GM21717 (cell line): Measurements from ENCODE around the gene RCE1.
"Not testable (repeated sequence)": the region's sequence is repeated elsewhere in the genome, so short reads cannot be mapped to it uniquely, and the experiment has no call there.

Experiments
- ATAC-seq: cut with Tn5 transposase; IDR thresholded peaks from one replicate; pipeline ENCODE4 v1.9.1; 2021; ENCODE audit warnings: mild to moderate bottlenecking, moderate library complexity; ENCODE audit not compliant: unreplicated experiment

The RCE1 gene

DNA sequence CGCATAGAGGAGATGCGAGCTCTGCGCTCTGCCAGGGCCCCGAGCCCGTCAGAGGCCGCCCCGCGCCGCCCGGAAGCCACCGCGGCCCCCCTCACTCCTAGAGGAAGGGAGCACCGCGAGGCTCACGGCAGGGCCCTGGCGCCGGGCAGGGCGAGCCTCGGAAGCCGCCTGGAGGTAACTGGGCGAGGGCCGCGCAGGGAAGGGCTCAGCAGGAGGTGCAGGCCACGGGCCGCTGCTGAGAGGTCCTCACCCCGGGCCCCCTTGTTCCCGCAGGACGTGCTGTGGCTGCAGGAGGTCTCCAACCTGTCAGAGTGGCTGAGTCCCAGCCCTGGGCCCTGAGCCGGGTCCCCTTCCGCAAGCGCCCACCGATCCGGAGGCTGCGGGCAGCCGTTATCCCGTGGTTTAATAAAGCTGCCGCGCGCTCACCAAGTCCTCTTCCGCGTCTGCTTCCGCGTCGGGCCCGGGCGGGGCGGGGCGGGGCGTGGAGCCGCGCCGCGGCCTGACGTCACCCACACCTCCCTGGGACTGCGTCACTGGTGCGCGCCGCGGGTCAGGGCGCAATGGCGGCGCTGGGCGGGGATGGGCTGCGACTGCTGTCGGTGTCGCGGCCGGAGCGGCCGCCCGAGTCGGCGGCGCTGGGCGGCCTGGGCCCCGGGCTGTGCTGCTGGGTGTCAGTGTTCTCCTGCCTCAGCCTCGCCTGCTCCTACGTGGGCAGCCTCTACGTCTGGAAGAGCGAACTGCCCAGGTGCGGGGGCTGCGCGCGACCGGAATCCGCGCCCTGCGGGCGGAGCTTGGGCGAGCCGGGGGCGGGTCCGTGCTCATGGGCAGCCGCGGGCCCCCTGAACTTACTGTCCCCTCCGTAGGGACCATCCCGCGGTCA, at the start of gene RCE1:
RCE1 (plus strand) TSS at position 546 of the 880 bp plus-strand sequence; CDS start at position 561, 15 bp downstream.
- peak; percentile 61 for ATAC-seq

DNA sequence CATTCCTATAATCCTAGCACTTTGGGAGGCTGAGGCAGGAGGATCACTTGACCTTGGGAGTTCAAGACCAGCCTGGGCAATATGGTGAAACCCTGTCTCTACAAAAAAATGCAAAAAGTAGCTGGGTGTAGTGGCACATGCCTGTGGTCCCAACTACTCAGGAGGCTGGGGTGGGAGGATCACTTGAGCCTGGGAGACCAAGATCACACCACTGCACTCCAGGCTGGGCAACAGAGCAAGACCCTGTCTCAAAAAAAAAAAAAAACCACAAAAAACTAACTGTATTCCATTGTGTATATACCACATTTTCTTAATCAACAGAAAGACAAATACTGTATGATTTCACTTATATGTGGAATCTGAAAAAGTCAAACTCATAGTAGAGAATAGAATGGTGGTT, 43.4 kb upstream of the RCE1 start:
- ATAC-seq = not testable (repeated sequence)

DNA sequence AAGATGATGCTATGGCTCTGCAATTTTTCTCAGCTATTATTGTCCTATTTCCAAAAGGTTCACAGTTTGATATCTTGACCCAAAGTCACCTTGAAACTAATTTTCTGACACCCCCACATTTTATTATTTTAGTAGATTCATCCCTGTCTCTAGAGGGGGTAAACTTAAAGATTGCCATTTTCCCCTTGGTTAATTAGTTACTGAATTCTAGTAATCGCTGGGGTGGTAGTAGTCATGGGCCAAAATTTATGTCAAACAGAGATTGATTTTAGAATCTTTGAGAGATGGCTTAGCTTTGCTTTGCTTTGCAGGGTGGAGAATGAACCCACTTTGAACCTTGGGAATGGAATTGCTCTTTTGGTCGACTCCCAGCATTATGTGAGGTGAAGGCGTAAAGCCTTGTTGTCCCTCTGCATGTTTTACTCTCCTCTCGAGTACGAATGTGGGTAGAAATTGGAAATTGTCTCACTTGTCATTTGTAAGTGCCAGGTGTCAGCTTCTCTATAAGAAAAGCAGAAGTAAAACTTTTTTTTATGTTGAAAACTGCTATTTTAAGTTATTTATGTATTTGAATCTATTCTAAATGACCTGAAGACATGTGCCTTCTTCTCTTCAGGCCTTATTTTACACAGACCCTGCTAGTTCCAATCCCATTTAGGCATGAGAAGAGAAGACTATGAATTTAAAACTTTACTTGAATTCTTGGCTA, 42.4 kb upstream of the RCE1 start:
- ATAC-seq = peak; percentile 59

- ATAC-seq = no peak
Observed at GRCh38 chr11:66809592-66809991, 33.6 kb upstream of the RCE1 start.

- ATAC-seq = no peak
Observed at GRCh38 chr11:66810576-66811185, 32.6 kb upstream of the RCE1 start.

GRCh38 chr11:66814678-66815077, 28.6 kb upstream of the RCE1 start:
- no peak for ATAC-seq

DNA sequence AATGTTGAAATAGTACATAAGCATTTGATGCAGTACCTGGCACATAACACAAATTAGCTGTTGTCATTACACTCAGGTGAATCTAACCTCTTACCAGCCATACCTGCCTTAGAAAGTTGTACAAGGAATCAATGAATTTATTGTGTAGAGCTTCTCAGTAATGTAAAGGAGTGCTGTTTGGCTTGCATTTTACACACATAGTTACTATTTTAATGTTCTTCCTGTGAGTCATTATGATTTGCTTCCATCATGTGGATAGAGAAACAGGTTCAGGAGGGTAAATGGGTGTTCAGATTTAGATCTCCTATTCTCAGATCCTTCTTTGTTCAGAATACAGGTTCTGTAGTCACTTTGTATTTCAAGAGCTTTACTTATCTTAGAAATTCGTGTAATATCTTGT, 27.6 kb upstream of the RCE1 start:
- ATAC-seq = no peak

GRCh38 chr11:66818231-66818955, 24.8 kb upstream of the RCE1 start:
- ATAC-seq = no peak

DNA sequence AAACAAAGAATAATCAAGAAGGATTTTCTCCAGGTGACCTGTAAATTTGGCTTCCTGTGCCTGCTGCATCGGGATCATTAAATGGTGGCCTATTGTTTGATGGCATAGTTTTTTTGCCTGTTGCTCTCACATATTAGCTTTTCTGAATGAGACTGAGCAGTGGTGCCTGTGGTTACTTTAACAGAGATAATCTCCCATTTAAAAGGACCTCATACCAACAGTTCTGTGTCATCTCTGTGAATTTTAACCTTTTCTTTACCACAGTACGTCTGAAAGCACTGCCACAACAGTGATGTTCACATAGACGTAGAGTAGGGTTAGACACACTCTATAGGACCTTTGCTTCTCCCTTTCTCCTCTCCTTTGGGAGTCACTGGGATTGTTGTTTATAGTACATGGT, 22.9 kb upstream of the RCE1 start:
- ATAC-seq = no peak

DNA sequence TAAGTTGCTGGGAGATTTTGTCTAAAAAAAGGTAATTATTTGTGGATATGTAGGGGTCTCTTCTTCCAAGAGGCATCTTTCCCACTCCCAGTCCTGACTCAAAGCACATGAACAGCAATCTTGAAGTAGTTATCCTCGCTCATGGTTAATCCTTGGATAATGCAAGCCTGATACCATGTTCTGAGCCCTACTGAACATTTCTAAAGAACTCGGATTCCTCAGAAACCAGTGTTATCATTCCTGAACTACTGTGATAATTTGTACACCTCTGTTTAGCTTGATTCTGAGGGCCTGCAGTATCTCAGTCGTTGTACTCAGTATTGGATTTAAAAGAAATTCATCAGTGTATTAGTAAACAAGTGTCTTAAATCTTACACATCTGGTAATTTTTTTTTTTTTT, 22.3 kb upstream of the RCE1 start:
- ATAC-seq = no peak

- no peak for ATAC-seq
Observed at GRCh38 chr11:66823700-66824099, 19.5 kb upstream of the RCE1 start.

DNA sequence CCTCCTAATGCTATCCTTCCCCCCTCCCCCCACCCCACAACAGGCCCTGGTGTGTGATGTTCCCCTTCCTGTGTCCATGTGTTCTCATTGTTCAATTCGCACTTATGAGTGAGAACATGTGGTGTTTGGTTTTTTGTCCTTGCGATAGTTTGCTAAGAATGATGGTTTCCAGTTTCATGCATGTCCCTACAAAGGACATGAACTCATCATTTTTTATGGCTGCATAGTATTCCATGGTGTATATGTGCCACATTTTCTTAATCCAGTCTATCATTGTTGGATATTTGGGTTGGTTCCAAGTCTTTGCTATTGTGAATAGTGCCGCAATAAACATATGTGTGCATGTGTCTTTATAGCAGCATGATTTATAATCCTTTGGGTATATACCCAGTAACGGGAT, 18.7 kb upstream of the RCE1 start:
- not testable (repeated sequence) for ATAC-seq

DNA sequence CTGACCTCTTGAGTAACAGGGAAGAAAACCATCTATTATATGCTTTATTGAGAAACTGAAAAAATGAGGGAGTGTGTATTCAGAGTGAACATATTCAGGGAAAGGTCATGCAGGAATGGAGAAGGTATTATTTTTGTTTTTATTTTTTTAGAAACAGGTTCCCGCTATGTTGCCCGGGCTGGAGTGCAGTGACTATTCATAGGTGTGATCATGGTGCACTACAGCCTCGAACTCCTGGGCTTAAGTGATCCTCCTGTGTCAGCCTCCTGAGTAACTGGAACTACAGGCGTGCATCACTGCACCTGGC, 8.7 kb upstream of the RCE1 start:
- no peak for ATAC-seq

DNA sequence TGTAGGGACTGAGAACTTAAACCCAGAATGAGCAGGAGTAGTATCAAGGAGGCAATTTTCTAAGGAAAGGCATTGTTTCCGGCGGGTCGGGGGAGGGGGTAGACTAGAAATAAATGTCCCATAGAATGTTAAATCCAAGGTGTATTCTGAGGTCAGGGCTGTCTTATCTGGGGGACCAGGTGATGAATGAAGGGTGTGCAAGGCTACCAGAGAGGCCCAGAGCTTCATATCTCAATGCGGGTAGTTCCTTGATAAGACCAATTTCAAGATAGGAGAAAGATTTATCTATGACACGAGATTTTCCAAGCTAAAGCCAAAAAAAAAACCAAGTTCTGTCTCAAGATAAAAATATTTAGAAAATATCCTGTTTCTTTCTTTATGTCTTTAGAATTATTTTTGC, 8.3 kb upstream of the RCE1 start:
- no peak for ATAC-seq

DNA sequence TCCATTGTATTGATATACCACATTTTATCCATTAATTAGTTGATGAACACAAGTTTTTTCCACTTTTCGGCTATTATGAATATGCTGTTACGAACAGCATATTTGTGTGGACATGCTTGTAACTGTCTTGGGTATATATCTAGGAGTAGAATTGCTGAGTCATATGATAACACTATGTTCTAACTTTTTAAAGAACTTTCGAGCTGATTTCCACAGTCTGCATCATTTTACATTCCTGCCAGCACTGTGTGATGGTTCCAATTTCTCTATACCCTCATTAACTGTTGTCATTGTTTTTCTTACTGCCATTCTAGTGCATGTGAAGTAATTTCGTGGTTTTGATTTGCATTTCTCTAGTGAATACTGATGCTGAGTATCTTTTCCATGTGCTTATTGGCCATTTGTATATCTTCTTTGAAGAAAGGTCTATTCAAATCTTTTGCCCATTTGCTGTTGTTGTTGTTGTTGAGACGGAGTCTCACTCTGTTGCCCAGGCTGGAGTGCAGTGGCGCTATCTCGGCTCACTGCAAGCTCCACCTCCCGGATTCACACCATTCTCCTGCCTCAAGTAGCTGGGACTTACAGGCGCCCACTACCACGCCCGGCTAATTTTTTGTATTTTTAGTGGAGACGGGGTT, 7.4 kb upstream of the RCE1 start:
- no peak for ATAC-seq

- ATAC-seq = no peak
Observed at GRCh38 chr11:66840317-66841091, 2.7 kb upstream of the RCE1 start.

GRCh38 chr11:66841861-66842260, 1.4 kb upstream of the RCE1 start:
- ATAC-seq = no peak

DNA sequence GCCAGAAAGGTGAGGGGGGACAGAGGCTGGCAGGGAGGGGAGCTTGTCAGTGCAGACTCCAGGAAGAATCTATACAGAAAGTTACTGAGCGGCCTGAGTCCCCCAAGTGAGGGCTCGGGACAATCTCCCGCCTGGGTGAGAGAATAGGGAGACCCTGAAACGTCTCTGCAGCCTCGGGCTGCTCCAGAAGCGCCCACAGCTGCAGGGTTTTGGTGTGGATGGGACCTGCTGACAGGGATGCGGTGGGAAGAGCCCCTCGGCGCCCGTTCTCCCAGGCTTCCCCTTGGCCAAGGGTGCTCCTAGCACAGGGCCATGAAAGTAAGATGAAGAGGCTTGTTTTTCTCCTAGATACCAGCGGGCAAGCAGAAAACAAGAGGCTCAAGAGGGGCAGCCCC, 743 bp upstream of the RCE1 start:
- no peak for ATAC-seq

DNA sequence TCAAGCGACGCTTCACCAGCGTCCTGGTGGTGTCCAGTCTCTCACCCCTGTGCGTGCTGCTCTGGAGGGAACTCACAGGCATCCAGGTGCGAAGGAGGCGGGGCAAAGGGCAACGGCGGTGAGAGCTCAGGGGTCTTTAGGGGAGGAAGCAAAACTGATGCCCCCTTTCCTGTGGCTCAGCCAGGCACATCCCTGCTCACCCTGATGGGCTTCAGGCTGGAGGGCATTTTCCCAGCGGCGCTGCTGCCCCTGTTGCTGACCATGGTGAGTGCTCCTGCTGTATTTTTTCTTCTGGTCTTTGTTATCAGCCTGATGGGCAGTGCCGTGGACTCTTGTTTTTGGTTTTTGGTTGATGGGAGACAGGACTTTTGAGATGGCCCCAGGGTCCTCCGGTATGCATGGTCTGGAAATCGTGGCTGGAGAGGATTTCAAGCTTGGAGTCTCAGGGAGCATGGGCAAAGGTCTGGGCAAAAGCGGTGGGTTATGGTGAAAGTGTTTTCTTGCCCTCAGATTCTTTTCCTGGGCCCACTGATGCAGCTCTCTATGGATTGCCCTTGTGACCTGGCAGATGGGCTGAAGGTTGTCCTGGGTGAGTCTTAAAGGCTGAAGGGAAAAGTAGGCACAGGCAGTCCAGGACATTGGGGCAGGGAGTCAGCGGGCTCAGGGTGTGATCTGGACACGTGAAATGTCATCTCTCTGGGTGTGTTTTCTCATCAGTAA, 695 bp downstream of the RCE1 start:
- ATAC-seq = no peak
